ENCODE results near the gene ADGRG3. TPM values are rescaled to one million over a fixed set of nuclear protein-coding genes. Genes with fewer than 3 reads are reported as not detected.

Gene ADGRG3
- total and polyA plus RNA-seq, 9 of the 15 experiments (the other 6 are each of a cell fraction or from before 2014, with no cell fraction given) = 0.09 to 0.52 (median 0.14) TPM; not detected in 3

DNA sequence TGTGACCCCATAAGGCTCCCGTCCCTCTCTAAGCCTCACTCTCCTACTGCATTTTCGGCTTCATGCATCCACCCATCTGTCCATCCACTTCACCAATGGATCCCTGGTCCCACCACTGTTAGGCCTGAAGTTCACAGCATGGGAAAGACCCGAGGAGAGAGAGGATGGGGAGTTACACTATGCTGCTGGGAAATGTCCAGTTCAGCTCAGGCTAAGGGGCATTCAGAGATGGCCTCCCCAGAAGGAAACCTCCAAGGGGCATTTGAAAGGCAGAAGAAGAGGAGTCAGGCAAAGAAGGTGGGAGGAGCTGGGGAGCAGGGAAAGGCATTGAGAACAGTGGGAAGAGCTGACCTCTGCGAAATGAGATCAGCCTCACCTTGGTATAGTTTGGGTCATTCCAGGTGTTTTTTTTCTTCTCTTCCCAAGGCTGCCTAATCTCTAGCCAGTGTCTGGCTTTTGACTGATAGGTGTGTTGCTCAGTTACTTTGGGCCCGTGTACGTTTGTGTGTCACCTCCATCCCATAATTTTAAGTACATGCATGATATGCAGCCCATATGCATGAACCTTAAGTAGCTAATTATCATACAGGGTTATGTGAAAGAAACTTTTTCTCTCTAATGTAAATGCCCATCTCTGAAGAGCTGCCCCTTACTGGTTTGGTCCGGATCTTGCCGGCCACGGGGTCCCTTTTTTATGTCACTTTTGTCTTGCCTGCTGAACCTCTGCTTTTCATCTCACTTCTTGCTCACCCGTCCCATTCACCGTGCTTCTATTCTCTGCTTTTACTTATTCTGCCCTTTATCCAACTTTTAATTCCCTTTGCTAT is 14.9 kb downstream of the ADGRG3 start (continued):
- no peak for TF ChIP-seq ASH1L (IDR thresholded peaks at IDR 0.05; ENCODE audit: borderline replicate concordance, low read depth, partially characterized antibody)
- no peak for TF ChIP-seq MTA1 (IDR thresholded peaks at IDR 0.05; ENCODE audit: borderline replicate concordance)
- TF ChIP-seq SPI1 (IDR thresholded peaks at IDR 0.05; ENCODE audit: borderline replicate concordance, low read depth, low read length) = no peak
- TF ChIP-seq GTF2F1 (IDR thresholded peaks at IDR 0.05; ENCODE audit: low read depth, low read length) = peak; percentile 90
- TF ChIP-seq, protein P1, sequence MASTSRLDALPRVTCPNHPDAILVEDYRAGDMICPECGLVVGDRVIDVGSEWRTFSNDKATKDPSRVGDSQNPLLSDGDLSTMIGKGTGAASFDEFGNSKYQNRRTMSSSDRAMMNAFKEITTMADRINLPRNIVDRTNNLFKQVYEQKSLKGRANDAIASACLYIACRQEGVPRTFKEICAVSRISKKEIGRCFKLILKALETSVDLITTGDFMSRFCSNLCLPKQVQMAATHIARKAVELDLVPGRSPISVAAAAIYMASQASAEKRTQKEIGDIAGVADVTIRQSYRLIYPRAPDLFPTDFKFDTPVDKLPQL (IDR thresholded peaks at IDR 0.05; ENCODE audit: extremely low read depth, insufficient read length) = peak; percentile 92
- TF ChIP-seq RBFOX2 (IDR thresholded peaks at IDR 0.05; ENCODE audit: low read depth, low read length) = peak; percentile 29
- TF ChIP-seq ZBTB17 (CRISPR knock-in tag; IDR thresholded peaks at IDR 0.05) = no peak
- TF ChIP-seq ZNF174 (CRISPR knock-in tag; IDR thresholded peaks at IDR 0.05) = no peak
- TF ChIP-seq MYC (IDR thresholded peaks at IDR 0.05; ENCODE audit: low read depth, low read length) = no peak
- TF ChIP-seq MYC (CRISPR knock-in tag; IDR thresholded peaks at IDR 0.05; ENCODE audit: borderline replicate concordance, low read depth) = no peak
- TF ChIP-seq, protein P2, sequence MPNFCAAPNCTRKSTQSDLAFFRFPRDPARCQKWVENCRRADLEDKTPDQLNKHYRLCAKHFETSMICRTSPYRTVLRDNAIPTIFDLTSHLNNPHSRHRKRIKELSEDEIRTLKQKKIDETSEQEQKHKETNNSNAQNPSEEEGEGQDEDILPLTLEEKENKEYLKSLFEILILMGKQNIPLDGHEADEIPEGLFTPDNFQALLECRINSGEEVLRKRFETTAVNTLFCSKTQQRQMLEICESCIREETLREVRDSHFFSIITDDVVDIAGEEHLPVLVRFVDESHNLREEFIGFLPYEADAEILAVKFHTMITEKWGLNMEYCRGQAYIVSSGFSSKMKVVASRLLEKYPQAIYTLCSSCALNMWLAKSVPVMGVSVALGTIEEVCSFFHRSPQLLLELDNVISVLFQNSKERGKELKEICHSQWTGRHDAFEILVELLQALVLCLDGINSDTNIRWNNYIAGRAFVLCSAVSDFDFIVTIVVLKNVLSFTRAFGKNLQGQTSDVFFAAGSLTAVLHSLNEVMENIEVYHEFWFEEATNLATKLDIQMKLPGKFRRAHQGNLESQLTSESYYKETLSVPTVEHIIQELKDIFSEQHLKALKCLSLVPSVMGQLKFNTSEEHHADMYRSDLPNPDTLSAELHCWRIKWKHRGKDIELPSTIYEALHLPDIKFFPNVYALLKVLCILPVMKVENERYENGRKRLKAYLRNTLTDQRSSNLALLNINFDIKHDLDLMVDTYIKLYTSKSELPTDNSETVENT (CRISPR knock-in tag; IDR thresholded peaks at IDR 0.05) = 0 out of 2 replicates have a peak, but pooled peaks have one; percentile 31
- TF ChIP-seq, protein P3, sequence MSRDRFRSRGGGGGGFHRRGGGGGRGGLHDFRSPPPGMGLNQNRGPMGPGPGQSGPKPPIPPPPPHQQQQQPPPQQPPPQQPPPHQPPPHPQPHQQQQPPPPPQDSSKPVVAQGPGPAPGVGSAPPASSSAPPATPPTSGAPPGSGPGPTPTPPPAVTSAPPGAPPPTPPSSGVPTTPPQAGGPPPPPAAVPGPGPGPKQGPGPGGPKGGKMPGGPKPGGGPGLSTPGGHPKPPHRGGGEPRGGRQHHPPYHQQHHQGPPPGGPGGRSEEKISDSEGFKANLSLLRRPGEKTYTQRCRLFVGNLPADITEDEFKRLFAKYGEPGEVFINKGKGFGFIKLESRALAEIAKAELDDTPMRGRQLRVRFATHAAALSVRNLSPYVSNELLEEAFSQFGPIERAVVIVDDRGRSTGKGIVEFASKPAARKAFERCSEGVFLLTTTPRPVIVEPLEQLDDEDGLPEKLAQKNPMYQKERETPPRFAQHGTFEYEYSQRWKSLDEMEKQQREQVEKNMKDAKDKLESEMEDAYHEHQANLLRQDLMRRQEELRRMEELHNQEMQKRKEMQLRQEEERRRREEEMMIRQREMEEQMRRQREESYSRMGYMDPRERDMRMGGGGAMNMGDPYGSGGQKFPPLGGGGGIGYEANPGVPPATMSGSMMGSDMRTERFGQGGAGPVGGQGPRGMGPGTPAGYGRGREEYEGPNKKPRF (IDR thresholded peaks at IDR 0.05; ENCODE audit: low read depth, low read length) = no peak
- TF ChIP-seq RB1 (IDR thresholded peaks at IDR 0.05; ENCODE audit: low read depth) = no peak
- TF ChIP-seq, protein P4, sequence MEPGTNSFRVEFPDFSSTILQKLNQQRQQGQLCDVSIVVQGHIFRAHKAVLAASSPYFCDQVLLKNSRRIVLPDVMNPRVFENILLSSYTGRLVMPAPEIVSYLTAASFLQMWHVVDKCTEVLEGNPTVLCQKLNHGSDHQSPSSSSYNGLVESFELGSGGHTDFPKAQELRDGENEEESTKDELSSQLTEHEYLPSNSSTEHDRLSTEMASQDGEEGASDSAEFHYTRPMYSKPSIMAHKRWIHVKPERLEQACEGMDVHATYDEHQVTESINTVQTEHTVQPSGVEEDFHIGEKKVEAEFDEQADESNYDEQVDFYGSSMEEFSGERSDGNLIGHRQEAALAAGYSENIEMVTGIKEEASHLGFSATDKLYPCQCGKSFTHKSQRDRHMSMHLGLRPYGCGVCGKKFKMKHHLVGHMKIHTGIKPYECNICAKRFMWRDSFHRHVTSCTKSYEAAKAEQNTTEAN (CRISPR knock-in tag; IDR thresholded peaks at IDR 0.05) = no peak
- TF ChIP-seq CC2D1A (IDR thresholded peaks at IDR 0.05) = no peak
- no peak for TF ChIP-seq TRIM28 (IDR thresholded peaks at IDR 0.05)
- TF ChIP-seq, protein P5, sequence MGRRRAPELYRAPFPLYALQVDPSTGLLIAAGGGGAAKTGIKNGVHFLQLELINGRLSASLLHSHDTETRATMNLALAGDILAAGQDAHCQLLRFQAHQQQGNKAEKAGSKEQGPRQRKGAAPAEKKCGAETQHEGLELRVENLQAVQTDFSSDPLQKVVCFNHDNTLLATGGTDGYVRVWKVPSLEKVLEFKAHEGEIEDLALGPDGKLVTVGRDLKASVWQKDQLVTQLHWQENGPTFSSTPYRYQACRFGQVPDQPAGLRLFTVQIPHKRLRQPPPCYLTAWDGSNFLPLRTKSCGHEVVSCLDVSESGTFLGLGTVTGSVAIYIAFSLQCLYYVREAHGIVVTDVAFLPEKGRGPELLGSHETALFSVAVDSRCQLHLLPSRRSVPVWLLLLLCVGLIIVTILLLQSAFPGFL (CRISPR knock-in tag; IDR thresholded peaks at IDR 0.05) = no peak
- 0 out of 2 replicates have a peak, but pooled peaks have one; percentile 9 for TF ChIP-seq CTBP1 (IDR thresholded peaks at IDR 0.05; ENCODE audit: borderline replicate concordance)
- peak; percentile 69; the same call in 1 of the 2 replicates for TF ChIP-seq LCOR (CRISPR knock-in tag; IDR thresholded peaks at IDR 0.05)
